Measurements from ENCODE around the gene EGFL7. TPM values are rescaled to one million over a fixed set of nuclear protein-coding genes. Genes with fewer than 3 reads are reported as not detected.

Gene EGFL7
- total RNA-seq, 1 experiment from 2014 or later, result 38.0 TPM

DNA sequence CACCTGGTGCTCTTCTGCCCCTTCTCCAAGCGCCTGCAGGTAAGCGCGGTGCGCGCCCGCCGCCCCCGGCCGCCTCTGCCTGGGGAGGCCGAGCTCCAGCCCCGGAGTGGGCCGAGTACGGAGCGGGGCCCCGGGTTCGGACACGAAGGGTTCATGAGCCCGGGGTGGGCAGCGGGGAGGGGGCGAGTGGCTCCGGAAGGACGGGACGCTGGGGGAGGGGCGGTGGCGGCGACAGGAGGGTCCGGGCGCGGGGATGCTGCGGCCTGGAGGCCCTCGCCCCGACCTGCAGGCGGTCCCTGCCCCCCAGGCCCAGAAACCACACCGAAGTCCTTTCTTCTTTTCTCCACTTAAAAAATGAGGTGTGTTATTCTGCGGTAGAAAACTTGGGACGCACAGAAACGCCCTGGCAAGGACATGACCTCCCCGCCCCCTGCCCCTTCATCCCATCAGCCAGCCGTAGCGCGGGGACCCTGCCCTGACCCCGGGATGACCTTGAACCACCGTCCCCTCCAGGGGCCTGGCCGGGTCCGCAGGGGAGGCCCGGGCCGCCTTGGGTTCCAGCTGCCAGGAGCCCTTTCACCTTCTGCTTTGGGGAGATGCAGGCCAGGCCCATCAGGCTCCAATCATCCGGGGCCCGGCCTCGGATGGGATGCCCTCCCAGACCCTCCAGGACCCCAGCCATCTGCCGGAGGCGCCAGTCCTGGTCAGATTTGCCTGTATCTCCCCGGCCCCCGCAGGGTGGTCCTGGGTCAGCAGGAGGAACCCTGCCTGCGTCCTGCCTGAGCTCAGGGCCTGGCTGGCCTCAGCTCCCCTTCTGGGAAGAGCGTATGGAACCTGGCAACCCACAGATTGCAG is 50.2 kb downstream of the EGFL7 start:
- peak overlapping the region; percentile 70 to 85 for H3K4me3 Mint-ChIP-seq
- Histone ChIP-seq H2AFZ (ENCODE audit: low read length) (no peak overlapping the region), H2BK120ac (ENCODE audit: low read depth, low read length, poor library complexity, severe bottlenecking) (no peak overlapping the region), H4K20me1 (ENCODE audit: control insufficient read depth, insufficient read depth, insufficient read length) (no peaks in the 10 kb centered on the region), H4K8ac (replicated peaks; ENCODE audit: insufficient read length, low read depth, low read length) (no peak overlapping the region), H3K9ac (ENCODE audit: extremely low read depth, insufficient read length, low read length) (no peak overlapping the region), H2BK20ac (ENCODE audit: low read depth, low read length, poor library complexity, severe bottlenecking) (no peak overlapping the region), H2BK12ac (ENCODE audit: insufficient read length, low read depth, low read length) (no peak overlapping the region), H3T11ph (ENCODE audit: low read length) (no peak overlapping the region), H3K23ac (ENCODE audit: insufficient read length, low read depth, low read length) (no peak overlapping the region), H2BK15ac (ENCODE audit: low read depth, low read length) (no peak overlapping the region), H3K18ac (ENCODE audit: insufficient read length, low read depth, low read length) (no peak overlapping the region), H2BK5ac (ENCODE audit: insufficient read length, low read length) (no peak overlapping the region), H3K79me1 (ENCODE audit: insufficient read depth, low read depth, low read length, poor library complexity, severe bottlenecking) (peaks cover 8% of the 10 kb centered on the region), H3K4ac (ENCODE audit: low read depth, low read length) (no peak overlapping the region), H3K4me1 (ENCODE audit: insufficient read depth, low read length) (no peaks in the 10 kb centered on the region; the same call in 1 of the 2 replicates), H2AK5ac (ENCODE audit: insufficient read length, low read length) (no peak overlapping the region), H3K56ac (ENCODE audit: insufficient read length, low read depth, low read length) (no peak overlapping the region), H3K4me2 (ENCODE audit: insufficient read depth, insufficient read length, low read length) (peak overlapping the region; percentile 70), H4K5ac (ENCODE audit: insufficient read length, low read depth, low read length) (no peak overlapping the region), H3K27ac (ENCODE audit: insufficient read length, low read depth, low read length) (no peak overlapping the region), H4K91ac (ENCODE audit: insufficient read length, low read depth, low read length) (no peak overlapping the region), H3K9me3 (ENCODE audit: control insufficient read depth, low read depth, low read length) (no peaks in the 10 kb centered on the region), H3K14ac (ENCODE audit: insufficient read depth, low read length) (0 out of 2 replicates have a peak overlapping the region, but pooled peaks have one; percentile 74), H3K27me3 (ENCODE audit: insufficient read depth, low read length) (no peaks in the 10 kb centered on the region), H3K79me2 (ENCODE audit: insufficient read depth, low read length) (peaks cover 4% of the 10 kb centered on the region; the same call in 1 of the 2 replicates), H3K23me2 (ENCODE audit: insufficient read length, low read depth, low read length, poor library complexity, severe bottlenecking) (peaks cover 12% of the 10 kb centered on the region)
- peaks cover 35% of the 10 kb centered on the region for H3K27me3 Mint-ChIP-seq (ENCODE audit: low read depth)
- no CpG with 5 or more reads among the region's 56 CpGs for WGBS (ENCODE audit: extremely low coverage, insufficient read length, low lambda C conversion rate)
- H3K9me3 Mint-ChIP-seq, result no peaks in the 10 kb centered on the region
- TF ChIP-seq CTCF (conservative IDR thresholded peaks at IDR 0.05), result no peak
- H3K4me1 Mint-ChIP-seq, result peaks cover 3 to 10% of the 10 kb centered on the region in 2 experiments
- 0 out of 7 replicates have a peak overlapping the region, but pooled peaks of 1 of the 3 experiments have one; percentile 44 for H3K27ac Mint-ChIP-seq
- DNase-seq, result peak; percentile 37
- H3K36me3 Mint-ChIP-seq (ENCODE audit: insufficient read depth in 1 of 3, low read depth in 3 of 3), result peaks cover 0 to 5% (median 4%) of the 10 kb centered on the region in 3 experiments; a peak in 3 of 7 replicates

All from H9 (cell line).